ENCODE results near the gene PVALB.

Gene PVALB

GRCh38 chr22:36809351-36809750 is 7.5 kb downstream of the PVALB start:
- DNase-seq: no peak

GRCh38 chr22:36808721-36809344 is 8.0 kb downstream of the PVALB start:
- DNase-seq: no peak

DNA sequence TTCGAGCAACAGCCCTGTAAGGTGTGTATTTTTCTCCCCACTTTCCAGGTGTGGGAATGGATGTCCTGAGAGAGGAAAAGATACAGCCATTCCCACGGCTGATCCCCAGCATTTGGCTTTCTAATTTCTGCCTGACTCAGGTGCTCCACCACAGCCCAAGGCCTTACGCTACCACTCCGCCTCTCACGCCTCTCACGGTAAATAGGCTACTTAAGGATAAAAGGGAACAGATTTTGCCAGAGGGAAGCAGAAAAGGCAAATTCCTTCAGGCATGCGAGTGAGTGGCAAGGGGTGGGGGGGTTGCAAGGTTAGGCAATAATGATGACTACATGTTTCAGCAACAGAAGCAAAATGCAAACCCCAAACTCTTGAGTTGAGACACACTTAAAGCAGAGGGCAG is 9.2 kb downstream of the PVALB start:
- DNase-seq: no peak

- DNase-seq: no peak
These were observed 10.0 kb downstream of the PVALB start for GRCh38 chr22:36806835-36807234.

GRCh38 chr22:36803358-36803757 is 13.5 kb downstream of the PVALB start:
- no peak for DNase-seq

- DNase-seq: no peak
These were observed 18.2 kb downstream of the PVALB start for GRCh38 chr22:36798674-36799066.

DNA sequence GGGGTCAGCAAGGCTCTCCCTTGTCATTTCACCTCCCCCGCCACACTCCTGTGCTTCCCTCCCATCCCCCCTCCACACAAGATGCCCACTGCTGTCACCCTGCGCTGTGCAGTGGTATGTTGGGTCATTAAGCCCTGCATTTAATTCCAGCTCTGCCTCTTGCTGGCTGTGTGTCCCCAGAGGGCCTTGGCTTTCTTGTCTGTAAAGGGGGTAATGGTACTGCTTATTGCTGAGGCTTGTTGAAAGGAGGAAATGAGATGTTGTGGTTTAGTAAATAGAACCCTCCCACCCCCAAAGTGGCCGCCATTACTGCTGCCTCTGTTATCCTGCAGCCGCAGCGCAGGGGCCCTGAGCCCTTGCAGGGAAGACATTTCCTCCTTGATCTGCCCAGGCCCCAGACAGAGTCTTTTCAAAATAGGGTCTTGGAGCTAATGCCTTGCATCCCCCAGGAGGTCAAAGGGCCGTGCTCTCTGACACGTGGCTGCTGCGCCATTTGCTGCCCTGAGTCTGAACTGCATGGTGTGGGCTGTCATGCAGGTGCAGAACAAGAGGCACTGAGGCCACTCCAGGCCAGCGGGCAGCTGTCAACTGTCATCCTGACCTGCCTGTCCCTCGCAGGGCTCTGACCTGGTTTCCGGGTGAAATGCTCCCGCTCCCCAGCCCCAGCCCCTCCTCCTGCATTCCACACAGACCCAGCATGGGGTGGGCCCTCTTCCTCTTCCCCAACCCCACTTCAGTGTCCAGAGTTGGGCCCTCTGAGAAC is 18.7 kb downstream of the PVALB start:
- no peak for DNase-seq

GRCh38 chr22:36797374-36797773 is 19.5 kb downstream of the PVALB start:
- no peak for DNase-seq

DNA sequence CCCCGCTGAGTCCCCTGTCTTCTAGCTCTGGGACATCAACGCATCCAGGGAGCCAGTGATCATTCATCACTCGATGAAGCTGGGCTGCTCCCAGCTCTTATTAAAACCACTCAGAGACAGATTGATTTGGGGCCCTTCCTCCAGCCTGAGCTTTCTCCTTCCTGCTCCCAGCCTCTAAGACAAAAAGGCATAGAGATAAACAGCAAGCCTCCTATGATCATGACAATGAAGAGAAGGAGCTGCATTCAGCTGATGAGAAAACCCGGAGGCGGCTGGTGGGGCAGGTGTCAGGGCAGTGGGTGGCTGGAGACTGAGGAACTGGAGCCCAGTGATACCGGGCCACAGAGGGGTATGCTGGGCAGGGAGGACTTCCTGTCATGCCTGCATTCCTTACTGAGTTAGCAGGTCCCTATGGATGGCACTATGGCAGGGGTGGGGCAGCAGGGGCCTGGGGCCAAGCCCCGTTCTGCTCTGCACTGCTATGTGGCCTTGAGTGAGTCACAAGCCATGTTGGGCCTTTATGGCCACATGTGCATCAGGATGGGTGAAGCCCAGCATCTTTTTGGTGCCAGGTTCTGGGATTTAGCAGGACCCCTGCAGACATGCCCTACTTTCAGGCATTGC is 20.2 kb downstream of the PVALB start:
- DNase-seq: no peak

DNA sequence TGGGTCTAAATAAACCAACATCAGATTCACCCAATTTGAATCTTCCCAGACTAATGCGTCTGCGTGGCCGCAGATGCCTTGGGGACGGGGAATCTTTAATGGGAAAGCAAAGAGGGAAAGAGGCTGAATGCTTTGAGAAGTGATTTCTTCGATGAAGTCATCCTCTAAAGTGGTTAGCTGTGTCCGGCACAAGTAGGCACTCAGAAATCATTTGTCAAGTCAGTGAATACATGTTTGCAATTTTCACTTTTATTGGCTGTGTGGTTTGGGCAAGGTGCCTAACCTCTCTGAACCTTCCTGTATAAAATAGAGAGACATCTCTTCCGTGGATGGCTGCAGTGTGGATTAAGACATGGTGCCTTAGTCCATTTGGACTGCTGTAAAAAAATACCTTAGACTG is 21.2 kb downstream of the PVALB start:
- DNase-seq: no peak

DNA sequence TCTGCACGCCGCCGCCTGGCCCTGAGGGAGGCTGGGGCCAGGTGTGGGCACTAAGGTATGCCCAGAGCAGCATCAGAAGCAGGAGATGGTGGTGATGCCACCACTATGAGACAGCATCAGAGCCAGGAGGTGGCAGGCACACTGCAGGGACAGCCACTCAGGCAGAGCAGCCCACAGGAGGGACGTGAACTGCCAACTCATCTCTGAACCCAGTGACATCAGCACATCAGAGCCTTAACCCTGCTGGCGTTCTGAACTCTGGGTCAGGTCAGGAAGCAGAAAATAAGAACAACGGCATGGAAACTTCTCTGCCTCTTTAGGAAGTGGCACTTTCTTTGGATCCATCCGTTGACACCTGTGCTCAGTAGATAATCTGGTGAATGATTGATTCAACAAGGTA is 26.2 kb downstream of the PVALB start:
- no peak for DNase-seq

GRCh38 chr22:36787204-36787988 is 29.4 kb downstream of the PVALB start:
- DNase-seq: no peak

GRCh38 chr22:36783743-36784142 is 33.1 kb downstream of the PVALB start:
- DNase-seq: no peak

DNA sequence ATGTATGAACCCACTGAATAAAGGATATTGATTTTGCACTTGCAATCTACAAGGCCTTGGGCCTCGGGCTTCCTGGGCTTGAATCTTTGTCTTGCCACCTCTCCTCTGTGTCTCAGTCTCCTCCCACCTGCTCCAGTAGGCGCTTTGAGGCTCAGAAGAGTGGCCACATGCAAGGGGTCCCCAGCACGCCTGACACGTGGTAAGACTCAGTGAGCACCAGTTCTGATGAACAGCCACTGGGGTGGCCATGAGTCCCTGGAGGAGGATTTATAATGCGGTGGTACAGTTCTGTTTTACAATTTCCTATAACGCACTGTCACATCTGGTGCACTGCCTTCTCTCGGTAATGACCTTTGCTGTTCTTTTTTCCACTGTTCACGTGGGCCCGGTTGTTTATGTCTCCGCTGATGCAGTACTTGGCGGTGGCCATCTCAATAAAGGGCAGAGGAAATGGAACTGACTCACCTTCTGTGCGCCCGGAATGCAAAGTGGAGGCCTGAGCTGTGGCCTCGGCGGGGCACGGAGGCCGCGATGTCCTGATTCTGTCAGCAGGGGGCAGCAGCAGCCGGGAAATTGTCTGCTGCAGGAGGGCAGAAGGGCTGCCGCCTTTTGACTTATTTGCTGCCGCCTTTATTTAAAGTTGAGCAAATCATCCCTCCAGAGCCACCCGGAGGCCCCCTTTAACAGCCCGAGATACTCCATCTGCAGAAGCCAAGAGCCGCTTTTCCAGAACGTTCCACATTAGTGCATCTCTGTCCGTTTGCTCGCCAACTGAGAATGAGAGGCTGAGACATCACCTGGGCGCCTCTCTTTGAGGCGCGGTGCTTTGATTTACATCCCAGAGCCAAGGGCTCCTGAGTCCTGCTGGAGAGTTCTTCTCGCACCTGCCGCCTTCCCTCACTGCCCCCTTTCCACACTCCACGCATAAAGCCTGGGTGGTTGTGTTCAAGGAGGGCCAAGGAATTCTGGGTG is 34.9 kb downstream of the PVALB start:
- no peak for DNase-seq

DNA sequence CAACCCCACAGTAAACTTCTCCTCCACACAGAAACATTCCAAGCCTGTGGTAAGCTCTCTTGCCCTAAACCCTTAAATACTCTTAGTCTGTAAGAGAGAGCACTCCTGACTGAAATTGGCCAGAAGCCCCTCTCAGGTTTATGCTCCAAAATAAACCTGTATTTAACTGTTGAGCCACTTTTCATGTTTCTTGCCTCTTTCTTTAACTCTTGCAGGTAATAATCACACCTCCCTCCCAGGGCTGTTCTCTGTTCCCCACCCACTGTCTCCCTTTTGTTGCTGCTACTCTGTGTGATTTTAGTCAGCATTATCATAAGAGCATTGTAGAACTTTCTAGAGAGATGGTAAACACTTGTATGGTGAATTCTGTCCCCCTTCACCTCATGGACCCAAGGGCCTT is 38.8 kb downstream of the PVALB start:
- no peak for DNase-seq

DNA sequence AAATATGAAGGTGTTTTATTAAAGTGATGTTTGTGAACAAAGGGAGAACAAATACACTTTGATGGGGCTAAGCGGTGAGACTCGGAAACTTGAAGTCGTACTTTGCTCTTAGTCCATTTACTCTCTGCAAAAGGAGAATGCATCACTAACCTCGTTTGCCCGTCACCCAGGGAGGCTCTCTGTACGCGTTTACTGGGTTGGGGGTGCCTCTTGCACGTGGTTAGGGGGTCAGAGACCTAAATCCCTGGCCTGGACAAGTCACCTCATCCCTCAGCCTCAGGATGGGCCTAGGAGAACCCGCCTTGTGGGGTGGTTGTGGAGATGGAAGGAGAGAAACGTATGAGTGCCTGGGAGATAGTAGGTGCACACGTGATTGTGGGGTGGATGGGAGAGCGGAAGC is 40.1 kb downstream of the PVALB start:
- no peak for DNase-seq

- DNase-seq: peak; percentile 96
These were observed 40.7 kb downstream of the PVALB start, which contains the start of gene IFT27 for GRCh38 chr22:36775964-36776669. TSS of gene IFT27 (minus strand) at chr22:36776119. CDS start at chr22:36775707, 412 bp downstream.

GRCh38 chr22:36775586-36775963 is 41.3 kb downstream of the PVALB start:
- no peak for DNase-seq

DNA sequence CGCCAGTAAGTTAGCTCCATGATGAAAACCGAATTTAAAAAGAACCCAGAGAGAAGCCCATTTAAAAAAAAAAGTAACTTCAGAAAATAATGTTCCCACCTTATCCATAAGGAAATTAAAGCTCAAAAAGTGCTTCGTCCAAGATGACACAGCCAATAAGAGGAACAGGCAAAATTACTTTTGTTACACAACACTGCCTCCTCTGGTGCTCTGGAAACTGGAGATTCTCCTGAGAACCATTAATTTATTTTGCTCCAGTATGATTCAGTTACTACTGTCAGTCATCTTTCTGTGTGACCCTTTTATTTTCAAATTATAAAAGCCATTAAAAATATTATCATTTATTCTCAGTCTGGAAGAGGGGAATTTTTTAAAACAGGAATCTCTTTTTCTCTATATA is 42.9 kb downstream of the PVALB start:
- no peak for DNase-seq

DNA sequence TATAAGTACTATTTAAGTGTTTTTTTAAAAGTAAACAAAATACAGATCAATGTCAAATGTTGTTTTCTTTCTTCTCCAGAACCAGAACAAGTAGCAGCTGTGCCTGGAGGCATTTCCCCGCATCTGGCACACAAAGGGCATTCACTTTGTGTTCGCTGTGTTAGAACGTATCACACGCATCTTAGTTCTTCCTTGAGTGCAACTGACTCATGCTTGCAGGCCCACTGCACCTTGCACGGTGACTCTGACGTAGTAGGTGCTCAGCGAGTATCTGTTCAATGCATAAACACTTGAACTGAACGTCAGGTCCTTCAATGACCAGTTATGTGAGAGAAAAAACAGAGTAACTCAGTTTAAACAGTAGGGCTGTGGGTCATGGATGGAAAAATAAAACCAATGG is 44.4 kb downstream of the PVALB start:
- DNase-seq: no peak

- no peak for DNase-seq
These were observed 45.3 kb downstream of the PVALB start for GRCh38 chr22:36771356-36772063.
